SK-N-SH treated with all-trans-retinoic acid at 6 μM for 48 hours (cell line): Measurements from ENCODE around the gene RABGAP1L.

ENCODE experiments used
- CREB5 ChIP-seq: fragments of 250-450 bp; sonication (Bioruptor Pico); IDR thresholded peaks from 2 replicates; pipeline ENCODE4 v1.5.1; 2020; ENCODE audit warnings: low read depth, mild to moderate bottlenecking, moderate library complexity
- ESRRG ChIP-seq: fragments of 250-450 bp; sonication (Bioruptor Pico); IDR thresholded peaks from 2 replicates; pipeline ENCODE4 v1.6.1; 2021; ENCODE audit warnings: mild to moderate bottlenecking
- GLIS3 ChIP-seq: fragments of 250-450 bp; sonication (Bioruptor Pico); IDR thresholded peaks from 2 replicates; pipeline ENCODE4 v1.5.0; 2020; ENCODE audit warnings: mild to moderate bottlenecking, moderate library complexity
- OSR1 ChIP-seq: fragments of 250-450 bp; sonication (Bioruptor Pico); IDR thresholded peaks from 2 replicates; pipeline ENCODE4 v1.8.0; 2022; ENCODE audit warnings: moderate library complexity, mild to moderate bottlenecking, inconsistent platforms
- PATZ1 ChIP-seq: fragments of 250-450 bp; sonication (Bioruptor Pico); IDR thresholded peaks from 2 replicates; pipeline ENCODE4 v1.8.0; 2020; ENCODE audit warnings: mild to moderate bottlenecking, moderate library complexity, borderline replicate concordance
- TCF4 ChIP-seq: fragments of 250-450 bp; sonication (Bioruptor Pico); IDR thresholded peaks from 2 replicates; pipeline ENCODE4 v1.8.0; 2021; ENCODE audit warnings: mild to moderate bottlenecking, moderate library complexity, borderline replicate concordance
- TOX ChIP-seq: fragments of 250-450 bp; sonication (Bioruptor Pico); IDR thresholded peaks from 2 replicates; pipeline ENCODE4 v1.8.0; 2021; ENCODE audit warnings: mild to moderate bottlenecking, moderate library complexity, borderline replicate concordance
- TSHZ2 ChIP-seq: fragments of 250-450 bp; sonication (Bioruptor Pico); IDR thresholded peaks from 2 replicates; pipeline ENCODE4 v1.5.0; 2020; ENCODE audit warnings: mild to moderate bottlenecking, moderate library complexity
- ZC3H10 ChIP-seq: fragments of 250-450 bp; sonication (Bioruptor Pico); IDR thresholded peaks from 2 replicates; pipeline ENCODE4 v1.5.1; 2021; ENCODE audit warnings: mild to moderate bottlenecking, moderate library complexity
- ZFP3 ChIP-seq: fragments of 250-450 bp; sonication (Bioruptor Pico); IDR thresholded peaks from 2 replicates; pipeline ENCODE4 v1.5.0; 2020; ENCODE audit warnings: mild to moderate bottlenecking, moderate library complexity
- ZFP30 ChIP-seq: fragments of 450-650 bp; formaldehyde crosslinking; IDR thresholded peaks from 2 replicates; pipeline ENCODE4 v1.5.0; 2022; ENCODE audit warnings: mild to moderate bottlenecking, moderate library complexity
- ZNF70 ChIP-seq: fragments of 450-650 bp; formaldehyde crosslinking; IDR thresholded peaks from 2 replicates; pipeline ENCODE4 v1.5.0; 2020; ENCODE audit warnings: mild to moderate bottlenecking, moderate library complexity
- ZNF8 ChIP-seq: fragments of 450-650 bp; formaldehyde crosslinking; IDR thresholded peaks from 2 replicates; pipeline ENCODE4 v1.5.0; 2020; ENCODE audit warnings: mild to moderate bottlenecking, moderate library complexity

GRCh38 chr1:174958396-174958795 lies 799.1 kb downstream of the RABGAP1L start:
- TF ChIP-seq PATZ1 (CRISPR knock-in tag) = no peak
- no peak for TF ChIP-seq ZNF8 (CRISPR knock-in tag)
- no peak for TF ChIP-seq TCF4 (CRISPR knock-in tag)
- no peak for TF ChIP-seq GLIS3 (CRISPR knock-in tag)
- TF ChIP-seq TOX (CRISPR knock-in tag) = no peak
- no peak for TF ChIP-seq ZFP3 (CRISPR knock-in tag)
- no peak for TF ChIP-seq ZNF70 (CRISPR knock-in tag)
- TF ChIP-seq TSHZ2 (CRISPR knock-in tag) = no peak
- TF ChIP-seq ESRRG = no peak
- TF ChIP-seq CREB5 (CRISPR knock-in tag) = no peak
- no peak for TF ChIP-seq ZC3H10 (CRISPR knock-in tag)
- no peak for TF ChIP-seq ZFP30
- no peak for TF ChIP-seq OSR1 (CRISPR knock-in tag)
